GM23338 (cell line): ENCODE measurements around the gene FAM237B. TPM values are rescaled to one million over a fixed set of nuclear protein-coding genes. Genes with fewer than 3 reads are reported as not detected.

Source experiments
- ATAC-seq: fragments of 200-7000 bp; cut with Tn5 transposase; 3 replicates; pipeline ENCODE4 v1.9.1; 2020
- DNase-seq: peaks from one replicate; pipeline ENCODE4 v3.0.0-alpha.2; 2015; ENCODE audit warnings: low spot score
- H2AFZ ChIP-seq: fragments of 200-600 bp; sonication (generic); 2 replicates; pipeline ENCODE4 v1.8.0; 2016; ENCODE audit warnings: antibody characterized with exemption, mild to moderate bottlenecking, moderate library complexity
- H3F3A ChIP-seq: fragments of 200-600 bp; sonication (generic); replicated peaks from 2 replicates; pipeline ENCODE4 v1.8.0; 2017; ENCODE audit warnings: antibody characterized with exemption, mixed run types, low read depth
- H3K27ac ChIP-seq: fragments of 200-600 bp; sonication (generic); 2 replicates; pipeline ENCODE4 v1.6.1; 2016; ENCODE audit warnings: low read depth
- H3K27me3 ChIP-seq: fragments of 200-600 bp; sonication (generic); 2 replicates; pipeline ENCODE4 v1.8.0; 2016; ENCODE audit warnings: mild to moderate bottlenecking, mixed run types, moderate library complexity; ENCODE audit not compliant: insufficient read depth
- H3K36me3 ChIP-seq: fragments of 200-600 bp; sonication (generic); 2 replicates; pipeline ENCODE4 v1.8.0; 2016; ENCODE audit warnings: mild to moderate bottlenecking; ENCODE audit not compliant: insufficient read depth
- H3K4me1 ChIP-seq: fragments of 200-600 bp; sonication (generic); 2 replicates; pipeline ENCODE4 v1.8.0; 2016; ENCODE audit warnings: mild to moderate bottlenecking, moderate library complexity; ENCODE audit not compliant: insufficient read depth
- H3K4me2 ChIP-seq: fragments of 200-600 bp; sonication (generic); 2 replicates; pipeline ENCODE4 v1.7.1; 2017; ENCODE audit warnings: mixed run types
- H3K4me3 ChIP-seq: fragments of 200-600 bp; sonication (generic); 2 replicates; pipeline ENCODE4 v1.6.1; 2016; ENCODE audit warnings: mixed run types
- H3K79me2 ChIP-seq: fragments of 200-600 bp; sonication (generic); replicated peaks from 2 replicates; pipeline ENCODE4 v1.8.0; 2017; ENCODE audit warnings: mild to moderate bottlenecking; ENCODE audit not compliant: insufficient read depth
- H3K9me2 ChIP-seq: fragments of 200-600 bp; sonication (generic); 2 replicates; pipeline ENCODE4 v1.8.0; 2017; ENCODE audit not compliant: insufficient read depth
- H4K20me1 ChIP-seq: fragments of 200-600 bp; sonication (generic); replicated peaks from 2 replicates; pipeline ENCODE4 v1.8.0; 2017; ENCODE audit warnings: mild to moderate bottlenecking; ENCODE audit not compliant: insufficient read depth
- H3K27ac Mint-ChIP-seq: 2 replicates; pipeline ENCODE4 v1.8.0; 2020; ENCODE audit warnings: inconsistent platforms, mild to moderate bottlenecking, moderate library complexity, mixed read lengths
- H3K27me3 Mint-ChIP-seq: 3 replicates; pipeline ENCODE4 v1.8.0; 2022; ENCODE audit warnings: low read depth, mild to moderate bottlenecking, moderate library complexity, mixed read lengths, inconsistent platforms; ENCODE audit not compliant: insufficient read depth, poor library complexity
- H3K36me3 Mint-ChIP-seq: 3 replicates; pipeline ENCODE4 v1.8.0; 2021; ENCODE audit warnings: low read depth, mild to moderate bottlenecking, inconsistent platforms, moderate library complexity, mixed read lengths
- H3K4me1 Mint-ChIP-seq: 3 replicates; pipeline ENCODE4 v1.8.0; 2020; ENCODE audit warnings: mild to moderate bottlenecking, inconsistent platforms, mixed read lengths
- H3K4me3 Mint-ChIP-seq: 3 replicates; pipeline ENCODE4 v1.8.0; 2021; ENCODE audit warnings: moderate library complexity, mild to moderate bottlenecking, inconsistent platforms, mixed read lengths
- H3K9me3 Mint-ChIP-seq: 3 replicates; pipeline ENCODE4 v1.8.0; 2020; ENCODE audit warnings: moderate library complexity, mild to moderate bottlenecking, inconsistent platforms, mixed read lengths
- EZH2phosphoT487 ChIP-seq: fragments of 200-600 bp; sonication (generic); IDR thresholded peaks from one replicate; pipeline ENCODE4 v1.8.1; 2018; ENCODE audit warnings: antibody characterized with exemption; ENCODE audit not compliant: unreplicated experiment
- JUNB ChIP-seq: IDR thresholded peaks from one replicate; pipeline ENCODE4 v1.6.1; 2016; ENCODE audit warnings: antibody characterized with exemption; ENCODE audit not compliant: unreplicated experiment
- STAT1 ChIP-seq: IDR thresholded peaks from one replicate; pipeline ENCODE4 v1.6.1; 2016; ENCODE audit warnings: antibody characterized with exemption; ENCODE audit not compliant: unreplicated experiment
- polyA plus RNA-seq: library from polyadenylated mRNA; unstranded; fragments of >200 nt; fragmentation: Nextera tagmentation; extraction: Ambion mirVana; gene quantifications from 2 replicates; pipeline ENCODE4 v1.2.1, GENCODE V29; 2016
- total RNA-seq: library from RNA; depleted of rRNA; stranded (reverse); fragments of >200 nt; shearing (Covaris generic); gene quantifications from 2 replicates; pipeline ENCODE4 v1.2.3, GENCODE V29; 2014
- TF ChIP-seq, protein P1 (sequence below): fragments of 250-450 bp; sonication (Bioruptor Pico); IDR thresholded peaks from 2 replicates; pipeline ENCODE4 v1.5.0; 2020; ENCODE audit warnings: mild to moderate bottlenecking, moderate library complexity

Gene FAM237B
- total and polyA plus RNA-seq, 2 experiments from 2014 or later = 0.07 to 0.13 TPM

- Mint-ChIP-seq H3K36me3 (no peaks in the 10 kb centered on the region), H3K4me1 (no peaks in the 10 kb centered on the region), H3K27me3 (no peaks in the 10 kb centered on the region), H3K9me3 (no peaks in the 10 kb centered on the region), H3K4me3 (no peak overlapping the region), H3K27ac (no peak overlapping the region)
- TF ChIP-seq STAT1 (no peak), EZH2phosphoT487 (no peak)
- TF ChIP-seq, protein P1, sequence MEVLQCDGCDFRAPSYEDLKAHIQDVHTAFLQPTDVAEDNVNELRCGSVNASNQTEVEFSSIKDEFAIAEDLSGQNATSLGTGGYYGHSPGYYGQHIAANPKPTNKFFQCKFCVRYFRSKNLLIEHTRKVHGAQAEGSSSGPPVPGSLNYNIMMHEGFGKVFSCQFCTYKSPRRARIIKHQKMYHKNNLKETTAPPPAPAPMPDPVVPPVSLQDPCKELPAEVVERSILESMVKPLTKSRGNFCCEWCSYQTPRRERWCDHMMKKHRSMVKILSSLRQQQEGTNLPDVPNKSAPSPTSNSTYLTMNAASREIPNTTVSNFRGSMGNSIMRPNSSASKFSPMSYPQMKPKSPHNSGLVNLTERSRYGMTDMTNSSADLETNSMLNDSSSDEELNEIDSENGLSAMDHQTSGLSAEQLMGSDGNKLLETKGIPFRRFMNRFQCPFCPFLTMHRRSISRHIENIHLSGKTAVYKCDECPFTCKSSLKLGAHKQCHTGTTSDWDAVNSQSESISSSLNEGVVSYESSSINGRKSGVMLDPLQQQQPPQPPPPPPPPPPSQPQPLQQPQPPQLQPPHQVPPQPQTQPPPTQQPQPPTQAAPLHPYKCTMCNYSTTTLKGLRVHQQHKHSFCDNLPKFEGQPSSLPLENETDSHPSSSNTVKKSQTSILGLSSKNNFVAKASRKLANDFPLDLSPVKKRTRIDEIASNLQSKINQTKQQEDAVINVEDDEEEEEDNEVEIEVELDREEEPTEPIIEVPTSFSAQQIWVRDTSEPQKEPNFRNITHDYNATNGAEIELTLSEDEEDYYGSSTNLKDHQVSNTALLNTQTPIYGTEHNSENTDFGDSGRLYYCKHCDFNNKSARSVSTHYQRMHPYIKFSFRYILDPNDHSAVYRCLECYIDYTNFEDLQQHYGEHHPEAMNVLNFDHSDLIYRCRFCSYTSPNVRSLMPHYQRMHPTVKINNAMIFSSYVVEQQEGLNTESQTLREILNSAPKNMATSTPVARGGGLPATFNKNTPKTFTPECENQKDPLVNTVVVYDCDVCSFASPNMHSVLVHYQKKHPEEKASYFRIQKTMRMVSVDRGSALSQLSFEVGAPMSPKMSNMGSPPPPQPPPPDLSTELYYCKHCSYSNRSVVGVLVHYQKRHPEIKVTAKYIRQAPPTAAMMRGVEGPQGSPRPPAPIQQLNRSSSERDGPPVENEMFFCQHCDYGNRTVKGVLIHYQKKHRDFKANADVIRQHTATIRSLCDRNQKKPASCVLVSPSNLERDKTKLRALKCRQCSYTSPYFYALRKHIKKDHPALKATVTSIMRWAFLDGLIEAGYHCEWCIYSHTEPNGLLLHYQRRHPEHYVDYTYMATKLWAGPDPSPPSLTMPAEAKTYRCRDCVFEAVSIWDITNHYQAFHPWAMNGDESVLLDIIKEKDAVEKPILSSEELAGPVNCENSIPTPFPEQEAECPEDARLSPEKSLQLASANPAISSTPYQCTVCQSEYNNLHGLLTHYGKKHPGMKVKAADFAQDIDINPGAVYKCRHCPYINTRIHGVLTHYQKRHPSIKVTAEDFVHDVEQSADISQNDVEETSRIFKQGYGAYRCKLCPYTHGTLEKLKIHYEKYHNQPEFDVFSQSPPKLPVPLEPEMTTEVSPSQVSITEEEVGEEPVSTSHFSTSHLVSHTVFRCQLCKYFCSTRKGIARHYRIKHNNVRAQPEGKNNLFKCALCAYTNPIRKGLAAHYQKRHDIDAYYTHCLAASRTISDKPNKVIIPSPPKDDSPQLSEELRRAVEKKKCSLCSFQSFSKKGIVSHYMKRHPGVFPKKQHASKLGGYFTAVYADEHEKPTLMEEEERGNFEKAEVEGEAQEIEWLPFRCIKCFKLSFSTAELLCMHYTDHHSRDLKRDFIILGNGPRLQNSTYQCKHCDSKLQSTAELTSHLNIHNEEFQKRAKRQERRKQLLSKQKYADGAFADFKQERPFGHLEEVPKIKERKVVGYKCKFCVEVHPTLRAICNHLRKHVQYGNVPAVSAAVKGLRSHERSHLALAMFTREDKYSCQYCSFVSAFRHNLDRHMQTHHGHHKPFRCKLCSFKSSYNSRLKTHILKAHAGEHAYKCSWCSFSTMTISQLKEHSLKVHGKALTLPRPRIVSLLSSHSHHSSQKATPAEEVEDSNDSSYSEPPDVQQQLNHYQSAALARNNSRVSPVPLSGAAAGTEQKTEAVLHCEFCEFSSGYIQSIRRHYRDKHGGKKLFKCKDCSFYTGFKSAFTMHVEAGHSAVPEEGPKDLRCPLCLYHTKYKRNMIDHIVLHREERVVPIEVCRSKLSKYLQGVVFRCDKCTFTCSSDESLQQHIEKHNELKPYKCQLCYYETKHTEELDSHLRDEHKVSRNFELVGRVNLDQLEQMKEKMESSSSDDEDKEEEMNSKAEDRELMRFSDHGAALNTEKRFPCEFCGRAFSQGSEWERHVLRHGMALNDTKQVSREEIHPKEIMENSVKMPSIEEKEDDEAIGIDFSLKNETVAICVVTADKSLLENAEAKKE (CRISPR knock-in tag) = no peak
- DNase-seq (no peak), ATAC-seq (no peak)
- H3F3A ChIP-seq = no peaks in the 10 kb centered on the region
- no peaks in the 10 kb centered on the region for H4K20me1 ChIP-seq
- no peaks in the 10 kb centered on the region for H3K36me3 ChIP-seq
- no peak overlapping the region for H2AFZ ChIP-seq
- H3K4me2 ChIP-seq = no peak overlapping the region
- H3K27me3 ChIP-seq = no peaks in the 10 kb centered on the region
- no peak overlapping the region for H3K4me3 ChIP-seq
- no peaks in the 10 kb centered on the region for H3K9me2 ChIP-seq
- H3K27ac ChIP-seq = no peak overlapping the region
- no peaks in the 10 kb centered on the region for H3K79me2 ChIP-seq
- H3K4me1 ChIP-seq = no peaks in the 10 kb centered on the region
These were observed 44.9 kb downstream of the FAM237B start for GRCh38 chr7:90276033-90276728.

- H3F3A ChIP-seq = no peaks in the 10 kb centered on the region
- Mint-ChIP-seq H3K9me3 (no peaks in the 10 kb centered on the region), H3K4me1 (no peaks in the 10 kb centered on the region), H3K27me3 (no peaks in the 10 kb centered on the region), H3K27ac (no peak overlapping the region), H3K4me3 (no peak overlapping the region), H3K36me3 (no peaks in the 10 kb centered on the region)
- no peak overlapping the region for H3K4me3 ChIP-seq
- ATAC-seq (no peak), DNase-seq (no peak)
- TF ChIP-seq JUNB = no peak
- no peak overlapping the region for H2AFZ ChIP-seq
- H3K27me3 ChIP-seq = no peaks in the 10 kb centered on the region
- H3K79me2 ChIP-seq = no peaks in the 10 kb centered on the region
- no peaks in the 10 kb centered on the region for H3K36me3 ChIP-seq
- H3K4me1 ChIP-seq = no peaks in the 10 kb centered on the region
- no peaks in the 10 kb centered on the region for H4K20me1 ChIP-seq
- no peak overlapping the region for H3K4me2 ChIP-seq
- H3K9me2 ChIP-seq = no peaks in the 10 kb centered on the region
- no peak overlapping the region for H3K27ac ChIP-seq
These were observed 46.9 kb downstream of the FAM237B start for GRCh38 chr7:90274161-90274560.
